ENCODE results near the gene MERTK. TPM values are rescaled to one million over a fixed set of nuclear protein-coding genes. Genes with fewer than 3 reads are reported as not detected.

The MERTK gene
- total and polyA plus RNA-seq, 2 of the 13 experiments (the other 11 are each of a cell fraction or from before 2014, with no cell fraction given): 37.3 to 44.7 TPM

DNA sequence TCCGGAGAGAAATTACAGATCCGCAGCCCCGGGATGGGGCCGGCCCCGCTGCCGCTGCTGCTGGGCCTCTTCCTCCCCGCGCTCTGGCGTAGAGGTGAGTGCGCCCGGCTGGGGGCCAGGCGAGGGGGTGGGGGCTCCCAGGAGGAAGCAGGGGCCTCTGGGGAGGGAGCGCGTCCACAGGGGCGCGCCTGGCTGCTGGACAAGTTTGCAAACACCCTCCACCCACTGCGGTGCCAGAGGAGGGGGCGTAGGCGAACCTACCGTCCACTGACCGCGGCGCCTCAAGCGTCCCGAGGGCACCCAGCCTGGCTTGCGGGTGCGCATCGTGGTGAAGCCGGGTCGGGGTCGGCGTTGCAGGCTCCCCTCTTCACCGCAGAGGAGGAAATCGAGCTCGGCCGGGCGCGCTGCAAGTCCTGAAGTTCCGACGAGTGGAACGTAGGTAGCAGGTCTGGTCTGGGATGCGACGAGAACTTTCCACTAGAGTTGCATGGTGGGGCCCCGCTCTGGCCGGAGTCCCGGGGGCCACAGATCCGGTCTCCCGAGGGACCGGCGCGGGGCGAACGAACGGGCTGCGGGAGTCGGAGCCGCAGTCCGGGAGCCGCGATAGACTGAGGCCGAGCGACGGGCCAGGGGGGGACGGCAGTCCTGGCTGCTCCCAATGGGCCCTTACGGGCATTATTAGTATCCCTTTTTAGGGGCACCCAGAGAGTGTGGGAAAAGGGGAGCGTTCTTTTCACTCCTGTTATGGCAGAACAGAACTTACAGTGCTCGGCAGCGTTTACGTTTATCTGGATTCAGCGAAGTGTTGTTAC lies 502 bp downstream of the MERTK start (continued):
- TF ChIP-seq, protein P1, sequence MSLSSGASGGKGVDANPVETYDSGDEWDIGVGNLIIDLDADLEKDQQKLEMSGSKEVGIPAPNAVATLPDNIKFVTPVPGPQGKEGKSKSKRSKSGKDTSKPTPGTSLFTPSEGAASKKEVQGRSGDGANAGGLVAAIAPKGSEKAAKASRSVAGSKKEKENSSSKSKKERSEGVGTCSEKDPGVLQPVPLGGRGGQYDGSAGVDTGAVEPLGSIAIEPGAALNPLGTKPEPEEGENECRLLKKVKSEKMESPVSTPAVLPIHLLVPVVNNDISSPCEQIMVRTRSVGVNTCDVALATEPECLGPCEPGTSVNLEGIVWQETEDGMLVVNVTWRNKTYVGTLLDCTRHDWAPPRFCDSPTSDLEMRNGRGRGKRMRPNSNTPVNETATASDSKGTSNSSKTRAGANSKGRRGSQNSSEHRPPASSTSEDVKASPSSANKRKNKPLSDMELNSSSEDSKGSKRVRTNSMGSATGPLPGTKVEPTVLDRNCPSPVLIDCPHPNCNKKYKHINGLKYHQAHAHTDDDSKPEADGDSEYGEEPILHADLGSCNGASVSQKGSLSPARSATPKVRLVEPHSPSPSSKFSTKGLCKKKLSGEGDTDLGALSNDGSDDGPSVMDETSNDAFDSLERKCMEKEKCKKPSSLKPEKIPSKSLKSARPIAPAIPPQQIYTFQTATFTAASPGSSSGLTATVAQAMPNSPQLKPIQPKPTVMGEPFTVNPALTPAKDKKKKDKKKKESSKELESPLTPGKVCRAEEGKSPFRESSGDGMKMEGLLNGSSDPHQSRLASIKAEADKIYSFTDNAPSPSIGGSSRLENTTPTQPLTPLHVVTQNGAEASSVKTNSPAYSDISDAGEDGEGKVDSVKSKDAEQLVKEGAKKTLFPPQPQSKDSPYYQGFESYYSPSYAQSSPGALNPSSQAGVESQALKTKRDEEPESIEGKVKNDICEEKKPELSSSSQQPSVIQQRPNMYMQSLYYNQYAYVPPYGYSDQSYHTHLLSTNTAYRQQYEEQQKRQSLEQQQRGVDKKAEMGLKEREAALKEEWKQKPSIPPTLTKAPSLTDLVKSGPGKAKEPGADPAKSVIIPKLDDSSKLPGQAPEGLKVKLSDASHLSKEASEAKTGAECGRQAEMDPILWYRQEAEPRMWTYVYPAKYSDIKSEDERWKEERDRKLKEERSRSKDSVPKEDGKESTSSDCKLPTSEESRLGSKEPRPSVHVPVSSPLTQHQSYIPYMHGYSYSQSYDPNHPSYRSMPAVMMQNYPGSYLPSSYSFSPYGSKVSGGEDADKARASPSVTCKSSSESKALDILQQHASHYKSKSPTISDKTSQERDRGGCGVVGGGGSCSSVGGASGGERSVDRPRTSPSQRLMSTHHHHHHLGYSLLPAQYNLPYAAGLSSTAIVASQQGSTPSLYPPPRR (CRISPR knock-in tag; IDR thresholded peaks at IDR 0.05; ENCODE audit: borderline replicate concordance): no peak
- TF ChIP-seq THAP9 (CRISPR knock-in tag; IDR thresholded peaks at IDR 0.05; ENCODE audit: borderline replicate concordance) (peak; percentile 77; the same call in 1 of the 2 replicates), NFAT5 (CRISPR knock-in tag; IDR thresholded peaks at IDR 0.05) (peak; percentile 66; the same call in 1 of the 2 replicates), SIX1 (CRISPR knock-in tag; IDR thresholded peaks at IDR 0.05; ENCODE audit: borderline replicate concordance) (0 out of 2 replicates have a peak, but pooled peaks have one; percentile 26), ZNF777 (CRISPR knock-in tag; IDR thresholded peaks at IDR 0.05) (peak; percentile 87), SYNCRIP (IDR thresholded peaks at IDR 0.05; ENCODE audit: insufficient read depth, low read depth, low read length) (no peak), ZNF644 (CRISPR knock-in tag; IDR thresholded peaks at IDR 0.05; ENCODE audit: low read depth) (no peak), TARDBP (CRISPR knock-in tag; IDR thresholded peaks at IDR 0.05) (no peak), FOSL2 (CRISPR knock-in tag; IDR thresholded peaks at IDR 0.05) (peak; percentile 19; the same call in 1 of the 2 replicates), ZNF260 (CRISPR knock-in tag; IDR thresholded peaks at IDR 0.05; ENCODE audit: borderline replicate concordance, low read depth) (0 out of 2 replicates have a peak, but pooled peaks have one; percentile 53)
- TF ChIP-seq, protein P2, sequence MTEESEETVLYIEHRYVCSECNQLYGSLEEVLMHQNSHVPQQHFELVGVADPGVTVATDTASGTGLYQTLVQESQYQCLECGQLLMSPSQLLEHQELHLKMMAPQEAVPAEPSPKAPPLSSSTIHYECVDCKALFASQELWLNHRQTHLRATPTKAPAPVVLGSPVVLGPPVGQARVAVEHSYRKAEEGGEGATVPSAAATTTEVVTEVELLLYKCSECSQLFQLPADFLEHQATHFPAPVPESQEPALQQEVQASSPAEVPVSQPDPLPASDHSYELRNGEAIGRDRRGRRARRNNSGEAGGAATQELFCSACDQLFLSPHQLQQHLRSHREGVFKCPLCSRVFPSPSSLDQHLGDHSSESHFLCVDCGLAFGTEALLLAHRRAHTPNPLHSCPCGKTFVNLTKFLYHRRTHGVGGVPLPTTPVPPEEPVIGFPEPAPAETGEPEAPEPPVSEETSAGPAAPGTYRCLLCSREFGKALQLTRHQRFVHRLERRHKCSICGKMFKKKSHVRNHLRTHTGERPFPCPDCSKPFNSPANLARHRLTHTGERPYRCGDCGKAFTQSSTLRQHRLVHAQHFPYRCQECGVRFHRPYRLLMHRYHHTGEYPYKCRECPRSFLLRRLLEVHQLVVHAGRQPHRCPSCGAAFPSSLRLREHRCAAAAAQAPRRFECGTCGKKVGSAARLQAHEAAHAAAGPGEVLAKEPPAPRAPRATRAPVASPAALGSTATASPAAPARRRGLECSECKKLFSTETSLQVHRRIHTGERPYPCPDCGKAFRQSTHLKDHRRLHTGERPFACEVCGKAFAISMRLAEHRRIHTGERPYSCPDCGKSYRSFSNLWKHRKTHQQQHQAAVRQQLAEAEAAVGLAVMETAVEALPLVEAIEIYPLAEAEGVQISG (CRISPR knock-in tag; IDR thresholded peaks at IDR 0.05): peak; percentile 10; the same call in 1 of the 2 replicates
